ENCODE data around the gene GPR75. TPM values are rescaled to one million over a fixed set of nuclear protein-coding genes. Genes with fewer than 3 reads are reported as not detected.
"Not testable (repeated sequence)": the region's sequence is repeated elsewhere in the genome, so short reads cannot be mapped to it uniquely, and the experiment has no call there.

GPR75 gene
- total and polyA plus RNA-seq, 4 donors, result 0.71 to 2.8 (median 1.1) TPM

- TF ChIP-seq CTCF (IDR thresholded peaks at IDR 0.05; ENCODE audit: control extremely low read depth, extremely low read depth), result no peak
- H3K27me3 ChIP-seq (ENCODE audit: control insufficient read depth in 3 of 3, insufficient read depth in 3 of 3, low read length in 2 of 3), result no peaks in the 10 kb centered on the region
- DNase-seq (no peak), ATAC-seq (ENCODE audit: insufficient read depth, low FRiP score) (no peak)
- peaks cover 0 to 3% (median under 1%) of the 10 kb centered on the region in 4 donors for H3K36me3 ChIP-seq (ENCODE audit: control insufficient read depth in 4 of 4, insufficient read depth in 4 of 4, low read length in 4 of 4)
- 63 to 87% methylated on average over 2 of the region's 2 CpGs for WGBS, 2 donors
- H3K27ac ChIP-seq (ENCODE audit: low read depth in 1 of 2, low read length in 1 of 2), result no peak overlapping the region
- H3K9ac ChIP-seq (ENCODE audit: insufficient read depth in 1 of 2, low read length in 2 of 2), result no peak overlapping the region
- H3K9me3 ChIP-seq (ENCODE audit: control insufficient read depth in 4 of 4, insufficient read depth in 3 of 4, low read length in 3 of 4), result no peaks in the 10 kb centered on the region
- no peaks in the 10 kb centered on the region for H3K4me1 ChIP-seq (ENCODE audit: control insufficient read depth in 5 of 5, insufficient read depth in 5 of 5, low read length in 5 of 5)
- no peak overlapping the region for H3K4me3 ChIP-seq
These were observed 11.7 kb downstream of the GPR75 start for GRCh38 chr2:53848062-53848461.

DNA sequence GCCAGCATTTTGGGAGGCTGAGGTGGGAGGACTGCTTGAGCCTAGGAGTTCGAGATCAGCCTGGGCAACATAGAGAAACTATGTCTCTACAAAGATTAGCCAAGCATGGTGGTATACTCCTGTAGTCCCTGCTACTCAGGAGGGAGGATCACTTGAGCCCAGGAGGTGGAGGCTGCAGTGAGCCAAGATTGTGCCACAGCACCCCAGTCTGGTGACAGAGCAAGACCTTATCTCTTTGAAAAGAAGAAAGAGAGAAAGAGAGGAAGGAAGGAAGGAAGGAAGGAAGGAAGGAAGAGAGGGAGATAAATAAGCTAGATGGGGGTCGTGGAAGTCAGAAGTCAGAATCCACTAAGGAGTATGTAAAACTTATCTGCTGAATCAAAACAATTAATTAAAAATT lies 16.2 kb downstream of the GPR75 start:
- Histone ChIP-seq H3K4me1 (ENCODE audit: control insufficient read depth in 5 of 5, insufficient read depth in 5 of 5, low read length in 5 of 5) (no peaks in the 10 kb centered on the region), H3K27ac (ENCODE audit: low read depth in 1 of 2, low read length in 1 of 2) (no peak overlapping the region), H3K27me3 (ENCODE audit: control insufficient read depth in 3 of 3, insufficient read depth in 3 of 3, low read length in 2 of 3) (no peaks in the 10 kb centered on the region), H3K4me3 (no peak overlapping the region), H3K9me3 (ENCODE audit: control insufficient read depth in 4 of 4, insufficient read depth in 3 of 4, low read length in 3 of 4) (no peaks in the 10 kb centered on the region), H3K9ac (ENCODE audit: insufficient read depth in 1 of 2, low read length in 2 of 2) (no peak overlapping the region), H3K36me3 (ENCODE audit: control insufficient read depth in 4 of 4, insufficient read depth in 4 of 4, low read length in 4 of 4) (no peaks in the 10 kb centered on the region)
- WGBS, 2 donors, result 67 to 73% methylated on average over 2 of the region's 2 CpGs
- DNase-seq, result no peak
- no peak for TF ChIP-seq CTCF (IDR thresholded peaks at IDR 0.05; ENCODE audit: control extremely low read depth, extremely low read depth)
- no peak for ATAC-seq (ENCODE audit: insufficient read depth, low FRiP score)

DNA sequence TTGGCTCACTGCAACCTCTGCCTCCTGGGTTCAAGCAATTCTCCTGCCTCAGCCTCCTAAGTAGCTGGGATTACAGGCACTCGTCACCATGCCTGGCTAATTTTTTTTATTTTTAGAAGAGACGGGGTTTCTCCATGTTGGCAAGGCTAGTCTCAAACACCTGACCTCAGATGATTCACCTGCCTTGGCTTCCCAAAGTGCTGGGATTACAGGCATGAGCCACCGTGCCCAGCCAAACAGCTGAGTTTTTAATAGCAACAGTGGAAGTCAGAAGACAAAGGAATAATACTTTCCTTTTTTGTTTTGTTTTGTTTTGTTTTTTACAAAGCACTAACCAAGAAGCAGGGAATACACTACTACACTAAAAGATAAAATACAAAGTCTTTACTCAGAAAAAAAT lies 16.9 kb downstream of the GPR75 start:
- ATAC-seq (ENCODE audit: insufficient read depth, low FRiP score), result no peak
- Histone ChIP-seq H3K27me3 (ENCODE audit: control insufficient read depth in 3 of 3, insufficient read depth in 3 of 3, low read length in 2 of 3) (no peaks in the 10 kb centered on the region), H3K36me3 (ENCODE audit: control insufficient read depth in 4 of 4, insufficient read depth in 4 of 4, low read length in 4 of 4) (no peaks in the 10 kb centered on the region), H3K9me3 (ENCODE audit: control insufficient read depth in 4 of 4, insufficient read depth in 3 of 4, low read length in 3 of 4) (no peaks in the 10 kb centered on the region), H3K4me3 (no peak overlapping the region), H3K9ac (ENCODE audit: insufficient read depth in 1 of 2, low read length in 2 of 2) (no peak overlapping the region), H3K27ac (ENCODE audit: low read depth in 1 of 2, low read length in 1 of 2) (no peak overlapping the region), H3K4me1 (ENCODE audit: control insufficient read depth in 5 of 5, insufficient read depth in 5 of 5, low read length in 5 of 5) (no peaks in the 10 kb centered on the region)
- no peak for DNase-seq
- no peak for TF ChIP-seq CTCF (IDR thresholded peaks at IDR 0.05; ENCODE audit: control extremely low read depth, extremely low read depth)
- WGBS, 2 donors, result 69 to 86% methylated on average over 3 of the region's 3 CpGs

- H3K27me3 ChIP-seq (ENCODE audit: control insufficient read depth in 3 of 3, insufficient read depth in 3 of 3, low read length in 2 of 3); H3K9ac ChIP-seq (ENCODE audit: insufficient read depth in 1 of 2, low read length in 2 of 2); H3K27ac ChIP-seq (ENCODE audit: low read depth in 1 of 2, low read length in 1 of 2); H3K9me3 ChIP-seq (ENCODE audit: control insufficient read depth in 4 of 4, insufficient read depth in 3 of 4, low read length in 3 of 4); H3K4me1 ChIP-seq (ENCODE audit: control insufficient read depth in 5 of 5, insufficient read depth in 5 of 5, low read length in 5 of 5); ATAC-seq (ENCODE audit: insufficient read depth, low FRiP score); H3K4me3 ChIP-seq; DNase-seq; H3K36me3 ChIP-seq (ENCODE audit: control insufficient read depth in 4 of 4, insufficient read depth in 4 of 4, low read length in 4 of 4): not testable (repeated sequence)
- WGBS, 2 donors, result 96 to 98% methylated on average over 7 of the region's 7 CpGs
These were observed 18.1 kb downstream of the GPR75 start for GRCh38 chr2:53841651-53842050.
